HepG2 (cell line): ENCODE data around the gene MYO5A. TPM values are rescaled to one million over a fixed set of nuclear protein-coding genes. Genes with fewer than 3 reads are reported as not detected.
"Not testable (repeated sequence)": the region's sequence is repeated elsewhere in the genome, so short reads cannot be mapped to it uniquely, and the experiment has no call there.

Source experiments
- ATAC-seq: fragments of 200-7000 bp; cut with Tn5 transposase; 3 replicates; pipeline ENCODE4 v1.9.1; 2020; ENCODE audit warnings: mild to moderate bottlenecking, moderate library complexity
- BruUV-seq: library from RNA; stranded (reverse); fragments of 400-500 nt; replicated peaks from 2 replicates; lab custom pipeline; 2021; lab: Mats Ljungman, UMichigan
- CTCF ChIA-PET: fragments of 300-600 bp; formaldehyde crosslinking; extraction: SDS; loops from one replicate; lab custom pipeline; 2021; ENCODE audit warnings: low total read pairs, inconsistent platforms, low intra/inter-chr PET ratio; lab: Yijun Ruan, JAX
- POLR2A ChIA-PET: fragments of 350-600 bp; sonication (Branson Sonifier 250); formaldehyde crosslinking; loops from one replicate; lab custom pipeline; 2020; ENCODE audit warnings: antibody characterized with exemption, inconsistent platforms; lab: Yijun Ruan, JAX
- DNase-seq: peaks from one replicate; pipeline ENCODE4 v3.0.0-alpha.2; 2015; ENCODE audit warnings: low spot score
- FAIRE-seq: peaks from 3 replicates; lab custom pipeline; 2011; peaks lifted over from hg19 to GRCh38; lab: Jason Lieb, UNC
- H2AFZ ChIP-seq: one replicate; pipeline ENCODE4 v1.6.1; 2011; ENCODE audit warnings: low read length, inconsistent platforms
- H3K27ac ChIP-seq: fragments of 300-600 bp; 3 replicates; pipeline ENCODE4 v1.8.0; 2011; ENCODE audit warnings: mixed run types, mild to moderate bottlenecking, mixed read lengths, low read length, inconsistent platforms; ENCODE audit not compliant: insufficient read depth; ENCODE audit errors: extremely low read length
- H3K27me3 ChIP-seq, 2 experiments: fragments of 200-600 bp in 1 of 2; 2 replicates in 1 of 2; 3 replicates in 1 of 2; pipeline versions ENCODE4 v1.6.0 to v1.8.0; 2011; ENCODE audit warnings: low read length in 2 of 2, mild to moderate bottlenecking in 2 of 2, moderate library complexity in 2 of 2, inconsistent platforms in 1 of 2; ENCODE audit not compliant: insufficient read depth in 2 of 2, control insufficient read depth in 1 of 2
- H3K36me3 ChIP-seq, 2 experiments: fragments of 200-600 bp in 1 of 2; replicated peaks in 1 of 2; 2 replicates in 1 of 2; 3 replicates in 1 of 2; pipeline versions ENCODE4 v1.5.1 to v1.8.0; 2011; ENCODE audit warnings: low read length in 2 of 2, inconsistent platforms in 1 of 2; ENCODE audit not compliant: insufficient read depth in 2 of 2, control insufficient read depth in 1 of 2
- H3K4me1 ChIP-seq: 2 replicates; pipeline ENCODE4 v1.5.1; 2012; ENCODE audit warnings: low read length, inconsistent platforms; ENCODE audit not compliant: insufficient read depth
- H3K4me2 ChIP-seq: 2 replicates; pipeline ENCODE4 v1.6.0; 2011; ENCODE audit warnings: low read depth, low read length, inconsistent platforms
- H3K4me3 ChIP-seq, 3 experiments: fragments of 200-600 bp in 1 of 3; sonication (generic), shearing (Covaris generic) in 1 of 3; replicated peaks in 1 of 3; 2 replicates each; pipeline ENCODE4 v1.5.1; 2011 to 2016; ENCODE audit warnings: low read length in 3 of 3, inconsistent platforms in 2 of 3, low read depth in 2 of 3, mild to moderate bottlenecking in 2 of 3, control low read depth in 1 of 3, mixed read lengths in 1 of 3; ENCODE audit not compliant: insufficient read depth in 1 of 3
- H3K79me2 ChIP-seq: one replicate; pipeline ENCODE4 v1.6.1; 2011; ENCODE audit warnings: low read length, inconsistent platforms; ENCODE audit not compliant: insufficient read depth
- H3K9ac ChIP-seq: 2 replicates; pipeline ENCODE4 v1.6.0; 2011; ENCODE audit warnings: mild to moderate bottlenecking, low read depth, low read length, inconsistent platforms; ENCODE audit not compliant: insufficient read depth
- H3K9me3 ChIP-seq: 2 replicates; pipeline ENCODE4 v1.5.1; 2012; ENCODE audit warnings: mild to moderate bottlenecking, low read length
- H4K20me1 ChIP-seq: 2 replicates; pipeline ENCODE4 v1.6.0; 2011; ENCODE audit warnings: inconsistent platforms, mild to moderate bottlenecking, low read length, moderate library complexity; ENCODE audit not compliant: insufficient read depth
- ADNP ChIP-seq: sonication (generic); formaldehyde crosslinking; IDR thresholded peaks from 2 replicates; pipeline ENCODE4 v1.4.0; 2020; ENCODE audit warnings: missing genetic modification reagents
- AKAP8 ChIP-seq: sonication (generic); formaldehyde crosslinking; IDR thresholded peaks from 2 replicates; pipeline ENCODE4 v1.5.1; 2020; ENCODE audit warnings: mild to moderate bottlenecking, missing genetic modification reagents
- ATF3 ChIP-seq: sonication (generic); formaldehyde crosslinking; IDR thresholded peaks from 2 replicates; pipeline ENCODE4 v1.4.0; 2020; ENCODE audit warnings: missing genetic modification reagents
- DR1 ChIP-seq: sonication (generic); formaldehyde crosslinking; IDR thresholded peaks from 2 replicates; pipeline ENCODE4 v1.8.0; 2021; ENCODE audit warnings: mild to moderate bottlenecking, missing genetic modification reagents, inconsistent platforms
- ELF4 ChIP-seq: sonication (generic); formaldehyde crosslinking; IDR thresholded peaks from 2 replicates; pipeline ENCODE4 v1.5.0; 2020; ENCODE audit warnings: missing genetic modification reagents, mild to moderate bottlenecking, moderate library complexity, borderline replicate concordance
- JARID2 ChIP-seq: sonication (generic); formaldehyde crosslinking; IDR thresholded peaks from 2 replicates; pipeline ENCODE4 v1.8.1; 2023; ENCODE audit warnings: missing genetic modification reagents, inconsistent platforms; ENCODE audit not compliant: insufficient replicate concordance
- POLR2A ChIP-seq, 2 experiments: IDR thresholded peaks; 2 replicates each; pipeline ENCODE4 v1.6.1; 2011; ENCODE audit warnings: low read depth in 2 of 2, low read length in 2 of 2, mild to moderate bottlenecking in 1 of 2, moderate library complexity in 1 of 2; ENCODE audit not compliant: insufficient read depth in 1 of 2
- SNAPC2 ChIP-seq: sonication (generic); formaldehyde crosslinking; IDR thresholded peaks from 2 replicates; pipeline ENCODE4 v1.8.1; 2022; ENCODE audit warnings: mild to moderate bottlenecking, missing genetic modification reagents
- TBP ChIP-seq: sonication (generic); formaldehyde crosslinking; IDR thresholded peaks from 2 replicates; pipeline ENCODE4 v1.5.0; 2020; ENCODE audit warnings: missing genetic modification reagents
- ZMYM2 ChIP-seq: sonication (generic); formaldehyde crosslinking; IDR thresholded peaks from 2 replicates; pipeline ENCODE4 v1.8.0; 2022; ENCODE audit warnings: mild to moderate bottlenecking, missing genetic modification reagents
- ZNF225 ChIP-seq: sonication (generic); formaldehyde crosslinking; IDR thresholded peaks from 2 replicates; pipeline ENCODE4 v1.4.0; 2020; ENCODE audit warnings: mild to moderate bottlenecking, missing genetic modification reagents
- ZNF34 ChIP-seq: sonication (generic); formaldehyde crosslinking; IDR thresholded peaks from 2 replicates; pipeline ENCODE4 v1.4.0; 2020; ENCODE audit warnings: mild to moderate bottlenecking, missing genetic modification reagents, borderline replicate concordance
- ZNF788 ChIP-seq: sonication (generic); formaldehyde crosslinking; IDR thresholded peaks from 2 replicates; pipeline ENCODE4 v1.5.0; 2020; ENCODE audit warnings: mild to moderate bottlenecking, missing genetic modification reagents, borderline replicate concordance
- ZSCAN21 ChIP-seq: sonication (generic); formaldehyde crosslinking; IDR thresholded peaks from 2 replicates; pipeline ENCODE4 v1.8.0; 2022; ENCODE audit warnings: mild to moderate bottlenecking, missing genetic modification reagents, moderate library complexity, borderline replicate concordance
- WGBS: methylation state at CpG from one replicate; pipeline ENCODE4 v1.1.6; 2017; ENCODE audit warnings: low lambda C conversion rate; 5-methylcytosine and 5-hydroxymethylcytosine counted together
- in situ Hi-C: cut with HindIII; loops from 2 replicates; pipeline ENCODE4 v1.10.0; 2017; ENCODE audit warnings: low pct_unique_long_range_greater_than_20kb; ENCODE audit not compliant: extremely low pct_ligation_motif_present
- intact Hi-C: fragments of 100-400 bp; cut with micrococcal nuclease; formaldehyde crosslinking; loops from one replicate; pipeline ENCODE4 v1.10.0; 2022; ENCODE audit not compliant: unreplicated experiment
- polyA plus RNA-seq, 8 experiments: library from polyadenylated mRNA; depleted of rRNA in 3 of 8; stranded (reverse) in 7 of 8; unstranded in 1 of 8; fragments of >200 nt; fragmentation: Illumina TruSeq in 4 of 8; extraction: Trizol in 4 of 8; gene quantifications; 2 replicates each; pipeline versions ENCODE4 v1.2.1 to v1.2.3, GENCODE V29; 2011 to 2016; ENCODE audit warnings: low read depth in 4 of 8, missing spikeins in 1 of 8, mixed read lengths in 1 of 8; ENCODE audit not compliant: insufficient read depth in 1 of 8
- total RNA-seq, 5 experiments: library from RNA; depleted of rRNA; stranded (reverse); fragments of >200 nt; fragmentation: Illumina TruSeq; extraction: Trizol; gene quantifications; 2 replicates each; pipeline ENCODE4 v1.2.3, GENCODE V29; 2016; ENCODE audit warnings: low read depth in 1 of 5
- TF ChIP-seq, protein P1 (sequence below): sonication (generic); formaldehyde crosslinking; IDR thresholded peaks from 2 replicates; pipeline ENCODE4 v1.4.0; 2020; ENCODE audit warnings: missing genetic modification reagents

The MYO5A gene
- total and polyA plus RNA-seq, 2 of the 13 experiments (the other 11 are each of a cell fraction or from before 2014, with no cell fraction given) = 2.8 to 4.8 TPM

GRCh38 chr15:52514482-52514881, 14.2 kb downstream of the MYO5A start (continued):
- no peak for TF ChIP-seq ELF4 (CRISPR knock-in tag)
- TF ChIP-seq, protein P1, sequence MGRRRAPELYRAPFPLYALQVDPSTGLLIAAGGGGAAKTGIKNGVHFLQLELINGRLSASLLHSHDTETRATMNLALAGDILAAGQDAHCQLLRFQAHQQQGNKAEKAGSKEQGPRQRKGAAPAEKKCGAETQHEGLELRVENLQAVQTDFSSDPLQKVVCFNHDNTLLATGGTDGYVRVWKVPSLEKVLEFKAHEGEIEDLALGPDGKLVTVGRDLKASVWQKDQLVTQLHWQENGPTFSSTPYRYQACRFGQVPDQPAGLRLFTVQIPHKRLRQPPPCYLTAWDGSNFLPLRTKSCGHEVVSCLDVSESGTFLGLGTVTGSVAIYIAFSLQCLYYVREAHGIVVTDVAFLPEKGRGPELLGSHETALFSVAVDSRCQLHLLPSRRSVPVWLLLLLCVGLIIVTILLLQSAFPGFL (CRISPR knock-in tag) = no peak

- H3K4me1 ChIP-seq, H3K9ac ChIP-seq, H3K4me3 ChIP-seq, POLR2A ChIA-PET, in situ Hi-C loops, DNase-seq, intact Hi-C loops, H3K4me2 ChIP-seq, FAIRE-seq, H3K27me3 ChIP-seq, H3K36me3 ChIP-seq, H4K20me1 ChIP-seq, ATAC-seq, H3K79me2 ChIP-seq, H3K9me3 ChIP-seq, BruUV-seq, H3K27ac ChIP-seq, H2AFZ ChIP-seq, CTCF ChIA-PET: not testable (repeated sequence)
- 43% methylated on average over 8 of the region's 8 CpGs for WGBS
Measured at GRCh38 chr15:52512869-52513268, 15.8 kb downstream of the MYO5A start.

DNA sequence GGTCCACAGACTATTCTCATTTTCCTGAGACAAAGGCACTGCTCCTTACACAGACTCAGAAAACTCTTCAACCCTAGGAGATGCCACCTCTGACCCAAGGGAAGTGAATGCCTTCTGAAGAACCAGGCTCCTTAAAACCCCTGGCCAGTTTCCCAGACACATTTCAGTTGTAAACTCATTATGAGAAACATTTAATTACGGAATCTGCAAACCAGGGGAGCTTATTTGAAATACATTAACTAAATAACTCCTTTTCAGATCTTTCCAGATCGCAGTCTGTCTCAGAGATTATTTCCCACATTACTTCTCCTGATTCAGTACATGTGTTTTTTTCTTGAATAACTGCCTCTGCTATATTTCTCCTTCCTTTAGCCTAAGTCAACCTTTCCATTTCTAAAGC, 17.6 kb downstream of the MYO5A start:
- no peaks in the 10 kb centered on the region; a peak in 2 of 5 replicates for H3K27me3 ChIP-seq
- H3K4me3 ChIP-seq = no peak overlapping the region
- no peaks in the 10 kb centered on the region for H3K79me2 ChIP-seq
- ATAC-seq = no peak
- no TSS peak for BruUV-seq
- WGBS = 13% methylated on average over 2 of the region's 2 CpGs
- no peaks in the 10 kb centered on the region for H3K36me3 ChIP-seq
- FAIRE-seq = no peak
- H3K4me1 ChIP-seq = no peaks in the 10 kb centered on the region
- CTCF ChIA-PET = no interaction called here
- in situ Hi-C loops = no loop called here
- H3K9ac ChIP-seq = no peak overlapping the region
- intact Hi-C loops = no loop called here
- no peak overlapping the region for H3K4me2 ChIP-seq
- no peak overlapping the region for H3K27ac ChIP-seq
- no peak overlapping the region for H2AFZ ChIP-seq
- H3K9me3 ChIP-seq = no peaks in the 10 kb centered on the region
- no peaks in the 10 kb centered on the region for H4K20me1 ChIP-seq
- POLR2A ChIA-PET = no interaction called here
- DNase-seq = no peak
- TF ChIP-seq ZNF34 = no peak
- TF ChIP-seq ZNF225 (CRISPR knock-in tag) = no peak
- no peak for TF ChIP-seq DR1
- TF ChIP-seq TBP (CRISPR knock-in tag) = no peak
- no peak for TF ChIP-seq JARID2 (CRISPR knock-in tag)
- TF ChIP-seq ATF3 (CRISPR knock-in tag) = no peak
- TF ChIP-seq ZNF788 (CRISPR knock-in tag) = no peak
- TF ChIP-seq POLR2A (IDR thresholded peaks at IDR 0.05; ENCODE audit: insufficient read depth in 1 of 2, low read depth in 2 of 2, low read length in 2 of 2) = no peak
- no peak for TF ChIP-seq ZSCAN21
- no peak for TF ChIP-seq SNAPC2 (CRISPR knock-in tag)
- TF ChIP-seq AKAP8 = no peak
- TF ChIP-seq ZMYM2 (CRISPR knock-in tag) = no peak
- TF ChIP-seq ADNP (CRISPR knock-in tag) = no peak
